NCI-H510A treated with DMSO at 0.1 percent for 48 hours (cell line): ENCODE data around the gene ANKRD34A.
"Not testable (repeated sequence)": the region's sequence is repeated elsewhere in the genome, so short reads cannot be mapped to it uniquely, and the experiment has no call there.

ENCODE experiments used
- DNase-seq: peaks from one replicate; lab custom pipeline; 2025; lab: John Stamatoyannopoulos, UW

Gene ANKRD34A

DNA sequence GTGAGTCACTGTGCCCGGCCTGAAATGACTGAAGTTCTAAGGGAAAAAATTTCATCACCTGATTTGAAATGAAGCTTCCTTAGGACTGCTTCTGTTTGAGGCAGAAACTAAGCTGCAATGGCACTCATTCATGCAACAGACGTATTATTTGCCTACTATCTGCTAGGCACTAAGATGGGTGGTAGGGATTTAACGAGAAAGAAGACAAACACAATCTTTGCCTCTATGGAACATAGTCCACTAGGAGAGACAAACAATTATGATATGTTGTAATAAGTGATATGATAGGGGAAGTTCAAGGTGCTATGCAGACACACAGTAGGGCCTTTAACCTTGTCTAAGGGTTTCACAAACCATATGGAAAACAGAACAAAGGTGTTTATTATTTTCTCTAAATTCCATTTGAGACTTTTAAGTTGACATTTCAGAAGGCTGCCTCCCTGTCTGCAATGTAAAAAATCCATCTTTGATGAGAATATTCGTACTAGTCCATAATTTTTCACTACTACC lies 17.8 kb downstream of the ANKRD34A start:
- DNase-seq: no peak

DNA sequence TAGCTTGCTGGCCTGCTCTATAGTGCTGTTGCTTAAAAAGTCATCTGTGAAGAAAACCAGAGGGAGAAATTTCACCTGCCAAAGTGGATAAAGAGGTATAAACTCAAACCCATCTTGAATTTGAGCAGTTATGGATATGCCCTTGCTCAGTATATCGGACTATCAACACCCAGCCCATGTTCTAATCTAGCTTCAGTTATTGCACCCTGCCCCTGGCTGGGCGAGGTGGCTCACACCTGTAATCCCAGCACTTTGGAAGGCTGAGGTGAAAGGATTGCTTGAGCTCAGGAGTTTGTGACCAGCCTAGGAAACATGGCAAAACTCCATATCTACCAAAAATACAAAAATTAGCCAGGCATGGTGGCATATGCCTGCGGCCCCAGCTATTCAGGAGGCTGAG lies 19.8 kb downstream of the ANKRD34A start:
- no peak for DNase-seq

DNA sequence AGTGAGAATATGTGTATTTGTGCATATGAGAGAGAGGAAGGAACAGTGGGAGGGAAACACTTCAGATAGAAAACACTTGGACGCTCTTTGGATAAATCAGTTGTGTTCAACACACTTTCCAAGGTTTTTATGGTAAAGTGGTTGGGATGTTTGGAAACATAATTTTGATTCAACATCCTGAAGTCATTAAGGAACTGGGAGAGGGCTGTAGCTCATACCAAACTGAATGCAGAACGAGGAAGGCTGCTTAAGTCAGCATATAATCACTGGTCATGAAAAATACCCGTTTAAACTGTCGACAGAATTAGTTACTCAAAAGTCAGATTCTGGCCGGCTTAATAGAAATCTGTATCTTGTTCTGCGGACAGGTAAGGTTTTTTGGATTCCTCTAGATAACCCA lies 21.5 kb downstream of the ANKRD34A start:
- no peak for DNase-seq

DNA sequence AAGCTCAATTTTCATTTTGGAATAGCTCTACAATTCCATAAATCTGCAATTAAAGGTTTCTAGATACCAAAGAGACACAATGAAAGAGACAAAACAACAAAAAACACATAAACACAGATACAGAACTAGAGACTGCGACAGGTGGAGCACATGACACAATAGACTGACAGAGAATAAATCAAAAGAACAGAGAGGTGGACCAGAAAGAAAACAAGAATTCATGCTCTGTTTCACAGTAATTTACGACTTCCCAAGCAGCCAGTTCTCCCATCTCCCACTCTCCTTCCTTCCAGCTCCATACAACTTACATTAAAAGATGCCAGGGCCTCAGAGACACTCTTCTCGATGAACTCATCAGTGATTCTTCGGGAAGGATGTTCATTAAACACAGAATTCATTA lies 22.0 kb downstream of the ANKRD34A start:
- DNase-seq: no peak

- no peak for DNase-seq
These were observed 26.9 kb downstream of the ANKRD34A start for GRCh38 chr1:145937436-145937835.

DNA sequence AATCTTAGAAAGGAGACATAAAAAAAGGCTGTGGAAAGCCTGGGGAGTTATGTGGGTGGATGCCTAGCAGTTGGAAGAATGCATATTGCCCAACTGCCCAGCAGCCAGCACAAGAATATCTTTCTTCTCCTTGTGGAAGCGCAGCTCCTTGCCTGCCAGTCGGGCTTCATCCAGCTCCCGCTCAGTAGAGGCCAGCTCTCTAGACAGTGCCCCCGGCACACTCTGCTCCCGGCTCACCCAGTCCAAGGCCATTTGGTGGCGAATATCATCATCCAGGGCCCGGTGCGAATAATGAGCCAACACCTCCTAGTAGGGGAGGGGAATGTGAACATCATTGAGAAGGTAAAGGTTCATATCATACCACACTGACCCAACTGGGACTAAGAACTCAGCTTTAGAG lies 28.1 kb downstream of the ANKRD34A start:
- no peak for DNase-seq

- no peak for DNase-seq
These were observed 28.7 kb downstream of the ANKRD34A start for GRCh38 chr1:145935708-145936107.

DNA sequence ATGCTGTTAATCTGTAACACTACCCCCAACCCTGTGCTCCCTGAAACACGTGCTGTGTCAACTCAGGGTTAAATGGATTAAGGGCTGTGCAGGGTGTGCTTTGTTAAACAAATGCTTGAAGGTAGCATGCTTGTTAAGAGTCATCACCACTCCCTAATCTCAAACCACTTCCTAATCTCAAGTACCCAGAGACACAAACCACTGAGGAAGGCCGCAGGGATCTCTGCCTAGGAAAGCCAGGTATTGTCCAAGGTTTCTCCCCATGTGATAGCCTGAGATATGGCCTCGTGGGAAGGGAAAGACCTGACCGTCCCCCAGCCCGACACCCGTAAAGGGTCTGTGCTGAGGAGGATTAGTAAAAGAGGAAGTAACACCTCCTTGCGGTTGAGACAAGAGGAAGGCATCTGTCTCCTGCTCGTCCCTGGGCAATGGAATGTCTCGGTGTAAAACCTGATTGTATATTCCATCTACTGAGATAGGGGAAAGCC lies 31.8 kb downstream of the ANKRD34A start:
- not testable (repeated sequence) for DNase-seq

DNA sequence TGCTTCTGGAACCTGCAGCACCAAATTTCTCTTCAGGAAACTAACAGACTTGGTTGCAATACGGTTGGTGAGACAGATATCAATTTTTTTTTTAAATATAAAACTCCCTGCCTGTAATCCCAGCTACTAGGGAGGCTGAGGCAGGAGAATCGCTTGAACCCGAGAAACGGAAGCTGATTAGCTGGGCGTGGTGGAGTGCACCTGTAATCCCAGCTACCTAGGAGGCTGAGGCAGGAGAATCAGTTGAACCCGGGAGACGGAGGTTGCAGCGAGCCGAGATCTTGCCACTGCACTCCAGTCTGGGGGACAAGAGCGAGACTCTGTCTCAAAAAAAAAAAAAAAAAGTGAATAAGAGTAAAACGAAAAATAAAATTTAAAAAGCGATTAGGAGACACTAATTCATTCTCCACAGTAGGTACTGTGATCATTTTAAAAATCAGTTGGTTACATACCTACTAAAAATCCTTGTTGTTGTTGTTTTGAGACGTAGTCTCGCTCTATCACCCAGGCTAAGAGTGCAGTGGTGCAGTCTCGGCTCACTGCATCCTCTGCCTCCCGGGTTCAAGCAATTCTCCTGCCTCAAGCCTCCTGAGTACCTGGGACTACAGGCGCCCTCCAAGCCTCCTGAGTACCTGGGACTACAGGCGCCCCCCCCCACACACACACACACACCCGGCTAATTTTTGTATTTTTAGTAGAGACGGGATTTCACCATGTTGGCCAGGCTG lies 36.3 kb downstream of the ANKRD34A start:
- no peak for DNase-seq

DNA sequence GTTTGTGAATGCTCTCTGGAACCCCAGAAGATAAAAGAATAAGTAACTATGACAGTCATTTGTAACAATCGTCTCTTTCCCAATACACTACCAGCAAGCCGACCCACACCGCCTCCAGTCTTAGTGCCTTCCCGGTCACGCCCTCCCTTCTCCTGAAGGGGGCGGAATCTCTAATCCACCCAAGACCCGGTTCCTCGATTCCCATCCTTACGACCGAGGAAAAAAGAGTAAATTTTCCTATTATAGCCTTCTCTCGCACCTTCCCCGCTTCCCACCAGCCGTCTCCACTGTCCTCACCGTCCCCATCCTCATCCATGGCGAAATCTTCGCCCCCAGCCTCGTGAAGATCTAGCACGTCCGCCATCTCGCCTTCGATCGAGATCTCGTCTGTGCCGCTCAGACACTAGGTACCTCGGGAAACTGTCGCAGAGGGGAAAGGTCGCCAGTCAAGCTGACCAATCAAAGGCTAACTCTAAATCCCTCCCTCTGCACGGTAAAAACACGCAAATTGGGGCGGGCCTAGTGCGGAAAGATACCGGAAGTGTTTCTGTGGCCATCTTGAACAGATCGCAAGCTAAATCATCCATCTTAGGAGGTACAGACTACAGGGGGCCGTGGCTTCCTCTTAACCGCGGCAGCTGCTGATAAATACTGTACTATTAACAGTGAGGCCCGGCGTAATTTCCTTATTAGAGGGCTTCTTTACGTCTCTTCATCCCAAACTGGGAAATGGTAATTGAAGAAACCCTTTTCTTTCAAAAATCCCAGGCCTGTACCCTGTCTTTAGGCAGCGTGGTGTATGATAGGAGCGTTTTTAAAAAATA lies 37.1 kb downstream of the ANKRD34A start, which contains the start of gene RBM8A:
RBM8A (minus strand) TSS at position 422 of the 824 bp plus-strand sequence; CDS start at position 364, 58 bp downstream.
- peak; percentile 91 for DNase-seq

DNA sequence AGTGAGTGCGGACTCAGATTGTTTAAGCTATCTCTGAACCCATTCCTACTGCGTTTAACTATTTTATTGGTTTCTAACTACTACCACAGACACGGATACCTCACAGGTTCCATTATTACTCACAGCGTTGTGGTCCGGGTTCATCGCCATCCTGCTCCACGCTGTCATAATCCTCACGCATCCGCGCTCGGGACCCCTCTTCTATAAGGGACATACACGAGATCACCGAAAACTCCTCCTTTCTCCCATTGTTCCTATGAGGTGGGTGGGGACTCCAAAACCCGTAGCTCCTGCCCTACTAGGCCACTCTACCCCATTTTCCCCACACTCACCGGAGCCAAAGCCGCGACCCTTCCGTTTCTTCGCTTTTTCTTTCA lies 37.7 kb downstream of the ANKRD34A start:
- no peak for DNase-seq

GRCh38 chr1:145922266-145922665 lies 42.1 kb downstream of the ANKRD34A start:
- no peak for DNase-seq

- DNase-seq: not testable (repeated sequence)
These were observed 44.1 kb downstream of the ANKRD34A start for GRCh38 chr1:145920297-145920696.

GRCh38 chr1:145918992-145919939 lies 45.1 kb downstream of the ANKRD34A start:
- peak; percentile 58 for DNase-seq

- DNase-seq: peak; percentile 85
These were observed 46.0 kb downstream of the ANKRD34A start, which contains the start of gene PEX11B for GRCh38 chr1:145918144-145918991. TSS of gene PEX11B (minus strand) at chr1:145918717. CDS start at chr1:145918688, 29 bp downstream.

- DNase-seq: no peak
These were observed 46.8 kb downstream of the ANKRD34A start for GRCh38 chr1:145917595-145917994.

- DNase-seq: no peak
These were observed 47.6 kb downstream of the ANKRD34A start for GRCh38 chr1:145916745-145917144.

- DNase-seq: no peak
These were observed 52.2 kb downstream of the ANKRD34A start for GRCh38 chr1:145912128-145912641.
